Aorta (tissue), 5 donors: ENCODE measurements around the gene RAB3C. TPM values are rescaled to one million over a fixed set of nuclear protein-coding genes. Genes with fewer than 3 reads are reported as not detected.
"Not testable (repeated sequence)": the region's sequence is repeated elsewhere in the genome, so short reads cannot be mapped to it uniquely, and the experiment has no call there.

ENCODE experiments used
- ATAC-seq: fragments of 200-7000 bp; cut with Tn5 transposase; one replicate; pipeline ENCODE4 v1.9.1; 2022; ENCODE audit warnings: moderate library complexity; ENCODE audit not compliant: low FRiP score
- DNase-seq, 2 donors: peaks; one replicate each; pipeline ENCODE4 v3.0.0-alpha.2; 2020
- H3K27ac ChIP-seq, 2 donors: one replicate each; pipeline ENCODE4 v1.5.1; 2013; ENCODE audit warnings: low read length in 2 of 2, mild to moderate bottlenecking in 2 of 2, moderate library complexity in 2 of 2, control low read depth in 1 of 2, inconsistent platforms in 1 of 2, low read depth in 1 of 2
- H3K27me3 ChIP-seq, 2 donors: one replicate each; pipeline ENCODE4 v1.6.1; 2013; ENCODE audit warnings: control low read depth in 1 of 2, low read length in 1 of 2, mild to moderate bottlenecking in 1 of 2, moderate library complexity in 1 of 2; ENCODE audit not compliant: insufficient read depth in 2 of 2, control insufficient read depth in 1 of 2
- H3K36me3 ChIP-seq, 2 donors: one replicate each; pipeline ENCODE4 v1.6.1; 2013; ENCODE audit warnings: control low read depth in 1 of 2, low read length in 1 of 2, mild to moderate bottlenecking in 1 of 2; ENCODE audit not compliant: insufficient read depth in 2 of 2, control insufficient read depth in 1 of 2
- H3K4me1 ChIP-seq, 2 donors: one replicate each; pipeline ENCODE4 v1.6.1; 2013; ENCODE audit warnings: low read length in 2 of 2, control low read depth in 1 of 2, mild to moderate bottlenecking in 1 of 2, moderate library complexity in 1 of 2; ENCODE audit not compliant: insufficient read depth in 2 of 2, control insufficient read depth in 1 of 2
- H3K4me3 ChIP-seq, 2 donors: one replicate each; pipeline ENCODE4 v1.5.1; 2013; ENCODE audit warnings: low read length in 2 of 2, control low read depth in 1 of 2, mild to moderate bottlenecking in 1 of 2
- H3K9me3 ChIP-seq: one replicate; pipeline ENCODE4 v1.6.1; 2013; ENCODE audit warnings: mild to moderate bottlenecking, low read length; ENCODE audit not compliant: control insufficient read depth
- WGBS, 2 donors: extraction: QIAGEN DNeasy Blood & Tissue Kit; methylation state at CpG; one replicate each; pipeline ENCODE4 v1.1.7; 2013; 5-methylcytosine and 5-hydroxymethylcytosine counted together
- intact Hi-C, 2 donors: fragments of 100-400 bp; cut with DNase I; formaldehyde crosslinking; loops; one replicate each; pipeline versions ENCODE4 v1.14.2 to v1.15.0; 2022
- polyA plus RNA-seq, 2 donors: library from polyadenylated mRNA; stranded (reverse); fragments of 200-250 nt; gene quantifications; one replicate each; pipeline ENCODE4 v1.2.3, GENCODE V29; 2013
- total RNA-seq, 2 donors: library from RNA; stranded (reverse); fragmentation: NEBNext Ultra II Directional; extraction: Animal tissue kit (Norgen Biotek cat#: 25700); gene quantifications; one replicate each; pipeline ENCODE4 v1.2.1, GENCODE V29; 2021
- donor health status: healthy with polysubstance abuse.
- donor health status: Bipolar disorder and iron deficiency.
- donor health status: DM: no; HTN: no; CAD: no.
- donor health status: DM: no; HTN: no; CAD: no.
- donor health status: DM: yes; HTN: yes; CAD: no.

The RAB3C gene
- total and polyA plus RNA-seq, 4 donors: 8.9 to 21.7 TPM; not detected in 2

- Histone ChIP-seq H3K4me1 (no peaks in the 10 kb centered on the region), H3K27ac (no peak overlapping the region), H3K9me3 (no peaks in the 10 kb centered on the region), H3K27me3 (no peaks in the 10 kb centered on the region), H3K36me3 (no peaks in the 10 kb centered on the region), H3K4me3 (no peak overlapping the region)
- WGBS, 2 donors: 72 to 75% methylated on average over 3 of the region's 3 CpGs
- DNase-seq (no peak), ATAC-seq (no peak)
- intact Hi-C loops: no loop called here
Observed at GRCh38 chr5:58703925-58704555, 121.2 kb downstream of the RAB3C start.

GRCh38 chr5:58706736-58707135 is 123.9 kb downstream of the RAB3C start:
- no peak for ATAC-seq

GRCh38 chr5:58708456-58708855 is 125.6 kb downstream of the RAB3C start:
- Histone ChIP-seq H3K27me3 (no peaks in the 10 kb centered on the region), H3K9me3 (no peaks in the 10 kb centered on the region), H3K4me3 (no peak overlapping the region), H3K27ac (no peak overlapping the region), H3K4me1 (no peaks in the 10 kb centered on the region), H3K36me3 (no peaks in the 10 kb centered on the region)
- ATAC-seq (no peak), DNase-seq (no peak)
- intact Hi-C loops: no loop called here
- 74 to 77% methylated on average over 1 of the region's 1 CpG for WGBS, 2 donors

More at GRCh38 chr5:58706736-58707135, 123.9 kb downstream of the RAB3C start:
- Histone ChIP-seq H3K27ac (no peak overlapping the region), H3K27me3 (no peaks in the 10 kb centered on the region), H3K4me1 (no peaks in the 10 kb centered on the region), H3K9me3 (no peaks in the 10 kb centered on the region), H3K4me3 (no peak overlapping the region), H3K36me3 (no peaks in the 10 kb centered on the region)
- 54 to 59% methylated on average over 3 of the region's 3 CpGs for WGBS, 2 donors
- no peak for DNase-seq
- intact Hi-C loops: no loop called here

GRCh38 chr5:58710425-58710824 is 127.5 kb downstream of the RAB3C start:
- H3K9me3 ChIP-seq, ATAC-seq, H3K4me3 ChIP-seq, H3K4me1 ChIP-seq, H3K36me3 ChIP-seq, H3K27ac ChIP-seq, H3K27me3 ChIP-seq, intact Hi-C loops, DNase-seq: not testable (repeated sequence)
- 97 to 98% methylated on average over 8 of the region's 8 CpGs for WGBS, 2 donors

- intact Hi-C loops: no loop called here
- peaks cover 0 to 1% of the 10 kb centered on the region in 2 donors for H3K4me1 ChIP-seq
- no peak for ATAC-seq
- H3K36me3 ChIP-seq: no peaks in the 10 kb centered on the region
- H3K4me3 ChIP-seq: no peak overlapping the region
- H3K9me3 ChIP-seq: no peaks in the 10 kb centered on the region
- no peak overlapping the region for H3K27ac ChIP-seq
- no peaks in the 10 kb centered on the region for H3K27me3 ChIP-seq
- 98 to 100% methylated on average over 3 of the region's 3 CpGs for WGBS, 2 donors
- no peak for DNase-seq
Observed at GRCh38 chr5:58710871-58711270, 128.0 kb downstream of the RAB3C start.

GRCh38 chr5:58711965-58712364 is 129.1 kb downstream of the RAB3C start:
- WGBS, 2 donors: 66% methylated on average over 5 of the region's 5 CpGs
- ATAC-seq (no peak), DNase-seq (no peak)
- intact Hi-C loops: no loop called here
- Histone ChIP-seq H3K27ac (no peak overlapping the region), H3K27me3 (no peaks in the 10 kb centered on the region), H3K36me3 (no peaks in the 10 kb centered on the region), H3K4me3 (no peak overlapping the region), H3K9me3 (no peaks in the 10 kb centered on the region), H3K4me1 (peaks cover 0 to 1% of the 10 kb centered on the region in 2 donors)

GRCh38 chr5:58714046-58714445 is 131.2 kb downstream of the RAB3C start:
- no peaks in the 10 kb centered on the region for H3K27me3 ChIP-seq
- WGBS, 2 donors: 51 to 69% methylated on average over 1 of the region's 1 CpG
- no peak overlapping the region for H3K27ac ChIP-seq
- no peak for ATAC-seq
- H3K4me1 ChIP-seq: peaks cover 0 to 1% of the 10 kb centered on the region in 2 donors
- no peak overlapping the region for H3K4me3 ChIP-seq
- H3K36me3 ChIP-seq: no peaks in the 10 kb centered on the region
- intact Hi-C loops: no loop called here
- no peak for DNase-seq
- H3K9me3 ChIP-seq: no peaks in the 10 kb centered on the region

GRCh38 chr5:58715997-58716656 is 133.3 kb downstream of the RAB3C start:
- Histone ChIP-seq H3K9me3 (no peaks in the 10 kb centered on the region), H3K4me3 (no peak overlapping the region), H3K27ac (no peak overlapping the region), H3K27me3 (no peaks in the 10 kb centered on the region), H3K4me1 (peaks cover 0 to 1% of the 10 kb centered on the region in 2 donors), H3K36me3 (no peaks in the 10 kb centered on the region)
- intact Hi-C loops: no loop called here
- DNase-seq: no peak
- no peak for ATAC-seq
- WGBS, 2 donors: 91 to 94% methylated on average over 2 of the region's 2 CpGs

- ATAC-seq: no peak
- intact Hi-C loops: no loop called here
Observed at GRCh38 chr5:58716713-58717112, 133.8 kb downstream of the RAB3C start.

More at GRCh38 chr5:58716713-58717112, 133.8 kb downstream of the RAB3C start:
- Histone ChIP-seq H3K36me3 (no peaks in the 10 kb centered on the region), H3K9me3 (no peaks in the 10 kb centered on the region), H3K4me3 (no peak overlapping the region), H3K4me1 (peaks cover 0 to 1% of the 10 kb centered on the region in 2 donors), H3K27me3 (no peaks in the 10 kb centered on the region), H3K27ac (no peak overlapping the region)
- no peak for DNase-seq
- WGBS, 2 donors: 89 to 95% methylated on average over 5 of the region's 5 CpGs
